GM23338 (cell line): ENCODE measurements around the gene MAST3. TPM values are rescaled to one million over a fixed set of nuclear protein-coding genes. Genes with fewer than 3 reads are reported as not detected.

Experiments
- ATAC-seq: fragments of 200-7000 bp; cut with Tn5 transposase; 3 replicates; pipeline ENCODE4 v1.9.1; 2020
- DNase-seq: peaks from one replicate; pipeline ENCODE4 v3.0.0-alpha.2; 2015; ENCODE audit warnings: low spot score
- H2AFZ ChIP-seq: fragments of 200-600 bp; sonication (generic); 2 replicates; pipeline ENCODE4 v1.8.0; 2016; ENCODE audit warnings: antibody characterized with exemption, mild to moderate bottlenecking, moderate library complexity
- H3F3A ChIP-seq: fragments of 200-600 bp; sonication (generic); replicated peaks from 2 replicates; pipeline ENCODE4 v1.8.0; 2017; ENCODE audit warnings: antibody characterized with exemption, mixed run types, low read depth
- H3K27ac ChIP-seq: fragments of 200-600 bp; sonication (generic); 2 replicates; pipeline ENCODE4 v1.6.1; 2016; ENCODE audit warnings: low read depth
- H3K27me3 ChIP-seq: fragments of 200-600 bp; sonication (generic); 2 replicates; pipeline ENCODE4 v1.8.0; 2016; ENCODE audit warnings: mild to moderate bottlenecking, mixed run types, moderate library complexity; ENCODE audit not compliant: insufficient read depth
- H3K36me3 ChIP-seq: fragments of 200-600 bp; sonication (generic); 2 replicates; pipeline ENCODE4 v1.8.0; 2016; ENCODE audit warnings: mild to moderate bottlenecking; ENCODE audit not compliant: insufficient read depth
- H3K4me1 ChIP-seq: fragments of 200-600 bp; sonication (generic); 2 replicates; pipeline ENCODE4 v1.8.0; 2016; ENCODE audit warnings: mild to moderate bottlenecking, moderate library complexity; ENCODE audit not compliant: insufficient read depth
- H3K4me2 ChIP-seq: fragments of 200-600 bp; sonication (generic); 2 replicates; pipeline ENCODE4 v1.7.1; 2017; ENCODE audit warnings: mixed run types
- H3K4me3 ChIP-seq: fragments of 200-600 bp; sonication (generic); 2 replicates; pipeline ENCODE4 v1.6.1; 2016; ENCODE audit warnings: mixed run types
- H3K79me2 ChIP-seq: fragments of 200-600 bp; sonication (generic); replicated peaks from 2 replicates; pipeline ENCODE4 v1.8.0; 2017; ENCODE audit warnings: mild to moderate bottlenecking; ENCODE audit not compliant: insufficient read depth
- H3K9me2 ChIP-seq: fragments of 200-600 bp; sonication (generic); 2 replicates; pipeline ENCODE4 v1.8.0; 2017; ENCODE audit not compliant: insufficient read depth
- H4K20me1 ChIP-seq: fragments of 200-600 bp; sonication (generic); replicated peaks from 2 replicates; pipeline ENCODE4 v1.8.0; 2017; ENCODE audit warnings: mild to moderate bottlenecking; ENCODE audit not compliant: insufficient read depth
- H3K27ac Mint-ChIP-seq: 2 replicates; pipeline ENCODE4 v1.8.0; 2020; ENCODE audit warnings: inconsistent platforms, mild to moderate bottlenecking, moderate library complexity, mixed read lengths
- H3K27me3 Mint-ChIP-seq: 3 replicates; pipeline ENCODE4 v1.8.0; 2022; ENCODE audit warnings: low read depth, mild to moderate bottlenecking, moderate library complexity, mixed read lengths, inconsistent platforms; ENCODE audit not compliant: insufficient read depth, poor library complexity
- H3K36me3 Mint-ChIP-seq: 3 replicates; pipeline ENCODE4 v1.8.0; 2021; ENCODE audit warnings: low read depth, mild to moderate bottlenecking, inconsistent platforms, moderate library complexity, mixed read lengths
- H3K4me1 Mint-ChIP-seq: 3 replicates; pipeline ENCODE4 v1.8.0; 2020; ENCODE audit warnings: mild to moderate bottlenecking, inconsistent platforms, mixed read lengths
- H3K4me3 Mint-ChIP-seq: 3 replicates; pipeline ENCODE4 v1.8.0; 2021; ENCODE audit warnings: moderate library complexity, mild to moderate bottlenecking, inconsistent platforms, mixed read lengths
- H3K9me3 Mint-ChIP-seq: 3 replicates; pipeline ENCODE4 v1.8.0; 2020; ENCODE audit warnings: moderate library complexity, mild to moderate bottlenecking, inconsistent platforms, mixed read lengths
- CTCF ChIP-seq, 2 experiments: fragments of 200-600 bp in 1 of 2; sonication (generic) in 1 of 2; conservative IDR thresholded peaks; 2 replicates each; pipeline versions ENCODE4 v1.5.1 to v1.6.1; 2016 to 2017; ENCODE audit warnings: antibody characterized with exemption in 2 of 2, low read depth in 2 of 2, mild to moderate bottlenecking in 2 of 2, moderate library complexity in 1 of 2
- ETS1 ChIP-seq: IDR thresholded peaks from 2 replicates; pipeline ENCODE4 v1.6.1; 2016; ENCODE audit warnings: antibody characterized with exemption
- EZH2 ChIP-seq: fragments of 200-600 bp; sonication (generic); IDR thresholded peaks from one replicate; pipeline ENCODE4 v1.8.0; 2017; ENCODE audit warnings: antibody characterized with exemption, mild to moderate bottlenecking, low read depth; ENCODE audit not compliant: unreplicated experiment
- JUNB ChIP-seq: IDR thresholded peaks from one replicate; pipeline ENCODE4 v1.6.1; 2016; ENCODE audit warnings: antibody characterized with exemption; ENCODE audit not compliant: unreplicated experiment
- POLR2AphosphoS5 ChIP-seq: IDR thresholded peaks from 2 replicates; pipeline ENCODE4 v1.6.1; 2016; ENCODE audit warnings: antibody characterized with exemption, low read depth
- REST ChIP-seq: IDR thresholded peaks from one replicate; pipeline ENCODE4 v1.6.1; 2018; ENCODE audit warnings: antibody characterized with exemption; ENCODE audit not compliant: unreplicated experiment
- ZNF331 ChIP-seq: fragments of 250-450 bp; sonication (Bioruptor Pico); IDR thresholded peaks from 2 replicates; pipeline ENCODE4 v1.5.0; 2020; ENCODE audit warnings: low read depth, mild to moderate bottlenecking, moderate library complexity
- ZNF462 ChIP-seq: fragments of 250-450 bp; sonication (Bioruptor Pico); IDR thresholded peaks from 2 replicates; pipeline ENCODE4 v1.5.0; 2020; ENCODE audit warnings: mild to moderate bottlenecking, moderate library complexity
- polyA plus RNA-seq: library from polyadenylated mRNA; unstranded; fragments of >200 nt; fragmentation: Nextera tagmentation; extraction: Ambion mirVana; gene quantifications from 2 replicates; pipeline ENCODE4 v1.2.1, GENCODE V29; 2016
- total RNA-seq: library from RNA; depleted of rRNA; stranded (reverse); fragments of >200 nt; shearing (Covaris generic); gene quantifications from 2 replicates; pipeline ENCODE4 v1.2.3, GENCODE V29; 2014

The MAST3 gene
- total and polyA plus RNA-seq, 2 experiments from 2014 or later: 5.6 to 8.8 TPM

GRCh38 chr19:18128805-18129204 is 31.2 kb downstream of the MAST3 start:
- H3K27me3 ChIP-seq: no peaks in the 10 kb centered on the region
- H3K4me2 ChIP-seq: no peak overlapping the region
- TF ChIP-seq POLR2AphosphoS5 (no peak), REST (no peak), JUNB (no peak)
- no peak overlapping the region for H3K4me3 Mint-ChIP-seq
- peaks cover 6% of the 10 kb centered on the region for H3K27me3 Mint-ChIP-seq
- H4K20me1 ChIP-seq: peaks cover 11% of the 10 kb centered on the region; the same call in 1 of the 2 replicates
- H3K36me3 Mint-ChIP-seq: peaks cover 31% of the 10 kb centered on the region
- peaks cover 3% of the 10 kb centered on the region; the same call in 1 of the 3 replicates for H3K9me3 Mint-ChIP-seq
- H3K79me2 ChIP-seq: no peaks in the 10 kb centered on the region
- no peak overlapping the region for H3K4me3 ChIP-seq
- H3F3A ChIP-seq: no peaks in the 10 kb centered on the region
- no peaks in the 10 kb centered on the region for H3K4me1 Mint-ChIP-seq
- H3K9me2 ChIP-seq: no peaks in the 10 kb centered on the region
- no peak for DNase-seq
- no peak overlapping the region for H3K27ac Mint-ChIP-seq
- no peak overlapping the region for H3K27ac ChIP-seq
- ATAC-seq: no peak
- no peaks in the 10 kb centered on the region for H3K4me1 ChIP-seq
- no peaks in the 10 kb centered on the region; the same call in 1 of the 2 replicates for H3K36me3 ChIP-seq
- no peak overlapping the region for H2AFZ ChIP-seq

GRCh38 chr19:18130523-18131242 is 33.1 kb downstream of the MAST3 start:
- Histone ChIP-seq H3F3A (no peaks in the 10 kb centered on the region), H3K36me3 (no peaks in the 10 kb centered on the region; the same call in 1 of the 2 replicates), H3K27ac (no peak overlapping the region), H3K4me3 (no peak overlapping the region), H3K27me3 (no peaks in the 10 kb centered on the region), H3K79me2 (no peaks in the 10 kb centered on the region), H3K4me2 (no peak overlapping the region), H3K4me1 (no peaks in the 10 kb centered on the region), H3K9me2 (no peaks in the 10 kb centered on the region), H4K20me1 (peaks cover 11% of the 10 kb centered on the region; the same call in 1 of the 2 replicates), H2AFZ (no peak overlapping the region)
- Mint-ChIP-seq H3K36me3 (peaks cover 25% of the 10 kb centered on the region), H3K4me1 (no peaks in the 10 kb centered on the region), H3K4me3 (no peak overlapping the region), H3K9me3 (peaks cover 3% of the 10 kb centered on the region; the same call in 1 of the 3 replicates), H3K27ac (no peak overlapping the region), H3K27me3 (peaks cover 6% of the 10 kb centered on the region)
- DNase-seq (no peak), ATAC-seq (no peak)
- TF ChIP-seq ZNF462 (no peak), ETS1 (no peak), JUNB (no peak), EZH2 (no peak), CTCF (conservative IDR thresholded peaks at IDR 0.05; ENCODE audit: low read depth in 2 of 2) (no peak), ZNF331 (no peak)
